HepG2 (cell line): ENCODE results near the gene AARSD1. TPM values are rescaled to one million over a fixed set of nuclear protein-coding genes. Genes with fewer than 3 reads are reported as not detected.

ENCODE experiments used
- CREB1 ChIP-seq, 2 experiments: fragments of 450-650 bp in 1 of 2; IDR thresholded peaks; 2 replicates each; pipeline ENCODE4 v1.6.1; 2016 to 2017; ENCODE audit warnings: control low read depth in 1 of 2, mild to moderate bottlenecking in 1 of 2, missing compliant biosample characterization in 1 of 2, missing genetic modification characterization in 1 of 2
- FOXA3 ChIP-seq: IDR thresholded peaks from 2 replicates; pipeline ENCODE4 v1.6.1; 2016; ENCODE audit warnings: missing genetic modification reagents, missing compliant biosample characterization
- HNF4G ChIP-seq, 2 experiments: sonication (generic) in 1 of 2; formaldehyde crosslinking in 1 of 2; IDR thresholded peaks; 2 replicates each; pipeline versions ENCODE4 v1.4.0 to v1.6.1; 2011 to 2020; ENCODE audit warnings: borderline replicate concordance in 2 of 2, low read depth in 2 of 2, mild to moderate bottlenecking in 2 of 2, low read length in 1 of 2, missing genetic modification reagents in 1 of 2, moderate library complexity in 1 of 2
- KAT2B ChIP-seq: fragments of 150-350 bp; IDR thresholded peaks from 2 replicates; pipeline ENCODE4 v1.6.1; 2014; ENCODE audit warnings: low read depth, low read length, borderline replicate concordance
- MED8 ChIP-seq: sonication (generic); formaldehyde crosslinking; IDR thresholded peaks from 2 replicates; pipeline ENCODE4 v1.8.1; 2023; ENCODE audit warnings: mild to moderate bottlenecking, missing genetic modification reagents; ENCODE audit not compliant: insufficient replicate concordance
- MEIS1 ChIP-seq: sonication (generic); formaldehyde crosslinking; IDR thresholded peaks from 2 replicates; pipeline ENCODE4 v1.9.0; 2021; ENCODE audit warnings: mild to moderate bottlenecking, missing genetic modification reagents, moderate library complexity, borderline replicate concordance
- NCOA2 ChIP-seq: sonication (generic); formaldehyde crosslinking; IDR thresholded peaks from 2 replicates; pipeline ENCODE4 v1.8.0; 2022; ENCODE audit warnings: inconsistent platforms
- NCOA5 ChIP-seq: sonication (generic); formaldehyde crosslinking; IDR thresholded peaks from 2 replicates; pipeline ENCODE4 v1.4.0; 2020; ENCODE audit warnings: missing genetic modification reagents
- NFIC ChIP-seq: IDR thresholded peaks from 2 replicates; pipeline ENCODE4 v1.6.1; 2012; ENCODE audit warnings: mild to moderate bottlenecking, low read length, inconsistent platforms
- PCBP2 ChIP-seq: fragments of 200-400 bp; formaldehyde crosslinking; optimal IDR thresholded peaks from 2 replicates; pipeline ENCODE3; 2018; ENCODE audit warnings: low read length, low read depth; ENCODE audit not compliant: poor library complexity, severe bottlenecking
- POLR2AphosphoS5 ChIP-seq: IDR thresholded peaks from 2 replicates; pipeline ENCODE4 v1.6.1; 2012; ENCODE audit warnings: low read depth, low read length
- ZMYM4 ChIP-seq: sonication (generic); formaldehyde crosslinking; IDR thresholded peaks from 2 replicates; pipeline ENCODE4 v1.8.1; 2023; ENCODE audit warnings: mild to moderate bottlenecking, missing genetic modification reagents
- ZNF230 ChIP-seq: sonication (generic); formaldehyde crosslinking; IDR thresholded peaks from 2 replicates; pipeline ENCODE4 v1.4.0; 2020; ENCODE audit warnings: mild to moderate bottlenecking, missing genetic modification reagents
- ZNF282 ChIP-seq: fragments of 450-650 bp; IDR thresholded peaks from 2 replicates; pipeline ENCODE4 v1.6.1; 2018; ENCODE audit not compliant: partially characterized antibody
- ZNF614 ChIP-seq: IDR thresholded peaks from 2 replicates; pipeline ENCODE4 v1.6.1; 2018; ENCODE audit warnings: missing biosample characterization, missing genetic modification reagents, inconsistent platforms, borderline replicate concordance
- ZNF784 ChIP-seq: sonication (generic); formaldehyde crosslinking; IDR thresholded peaks from 2 replicates; pipeline ENCODE4 v1.5.1; 2020; ENCODE audit warnings: missing genetic modification reagents, mild to moderate bottlenecking, borderline replicate concordance
- ZNF788 ChIP-seq: sonication (generic); formaldehyde crosslinking; IDR thresholded peaks from 2 replicates; pipeline ENCODE4 v1.5.0; 2020; ENCODE audit warnings: mild to moderate bottlenecking, missing genetic modification reagents, borderline replicate concordance
- polyA plus RNA-seq, 8 experiments: library from polyadenylated mRNA; depleted of rRNA in 3 of 8; stranded (reverse) in 7 of 8; unstranded in 1 of 8; fragments of >200 nt; fragmentation: Illumina TruSeq in 4 of 8; extraction: Trizol in 4 of 8; gene quantifications; 2 replicates each; pipeline versions ENCODE4 v1.2.1 to v1.2.3, GENCODE V29; 2011 to 2016; ENCODE audit warnings: low read depth in 4 of 8, missing spikeins in 1 of 8, mixed read lengths in 1 of 8; ENCODE audit not compliant: insufficient read depth in 1 of 8
- total RNA-seq, 5 experiments: library from RNA; depleted of rRNA; stranded (reverse); fragments of >200 nt; fragmentation: Illumina TruSeq; extraction: Trizol; gene quantifications; 2 replicates each; pipeline ENCODE4 v1.2.3, GENCODE V29; 2016; ENCODE audit warnings: low read depth in 1 of 5
- TF ChIP-seq, protein P1 (sequence below): conservative IDR thresholded peaks from 2 replicates; pipeline ENCODE4 v1.6.1; 2018; ENCODE audit warnings: missing genetic modification reagents
- TF ChIP-seq, protein P2 (sequence below): sonication (generic); formaldehyde crosslinking; IDR thresholded peaks from 2 replicates; pipeline ENCODE4 v1.8.0; 2022; ENCODE audit warnings: mild to moderate bottlenecking, missing genetic modification reagents
- TF ChIP-seq, protein P3 (sequence below): sonication (generic); formaldehyde crosslinking; IDR thresholded peaks from 2 replicates; pipeline ENCODE4 v1.4.0; 2020; ENCODE audit warnings: mild to moderate bottlenecking, missing genetic modification reagents
- TF ChIP-seq, protein P4 (sequence below): sonication (generic); formaldehyde crosslinking; IDR thresholded peaks from 2 replicates; pipeline ENCODE4 v1.5.0; 2020; ENCODE audit warnings: mild to moderate bottlenecking, missing genetic modification reagents

AARSD1 gene
- total and polyA plus RNA-seq, 2 of the 13 experiments (the other 11 are each of a cell fraction or from before 2014, with no cell fraction given), result 24.7 to 29.3 TPM

DNA sequence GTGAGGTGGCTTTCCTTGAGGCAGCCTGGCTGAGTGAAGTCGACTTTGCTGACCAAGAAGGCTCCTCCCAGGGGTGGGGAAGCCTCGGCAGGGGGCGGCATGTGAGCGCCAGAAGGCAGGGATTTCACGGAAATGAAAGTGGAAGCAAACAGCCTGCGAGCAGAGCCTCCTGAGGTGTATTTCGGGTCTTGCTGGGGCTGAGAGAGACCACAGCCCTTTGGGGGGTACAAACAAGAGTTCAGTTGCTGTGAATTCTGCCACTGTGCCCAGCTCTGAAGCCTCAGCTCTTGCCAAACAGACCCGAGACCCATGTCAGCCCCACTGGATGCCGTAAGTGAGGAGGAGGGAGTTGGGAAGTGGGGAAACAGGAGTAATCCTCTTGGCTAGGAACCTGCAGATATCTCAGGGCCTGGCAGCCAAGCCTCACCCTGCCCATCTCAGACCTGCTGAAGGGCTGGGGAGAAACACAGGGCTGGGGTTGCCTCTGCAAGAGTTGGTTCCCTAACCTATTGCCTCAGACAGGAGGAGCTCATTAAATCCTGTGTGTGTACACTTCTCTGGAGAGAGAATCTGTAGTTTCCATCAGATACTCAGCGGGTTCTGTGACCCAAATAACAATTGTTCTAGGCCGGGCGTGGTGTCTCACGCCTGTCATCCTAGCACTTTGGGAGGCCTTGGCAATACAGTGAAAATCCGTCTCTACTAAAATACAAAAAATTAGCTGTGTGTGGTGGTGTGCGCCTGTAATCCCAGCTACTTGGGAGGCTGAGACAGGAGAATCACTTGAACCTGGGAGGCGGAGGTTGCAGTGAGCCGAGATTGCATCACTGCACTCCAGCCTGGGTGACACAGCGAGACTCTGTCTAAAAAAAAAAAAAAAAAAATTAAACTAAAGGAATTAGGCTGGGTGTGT lies 42.6 kb upstream of the AARSD1 start, which contains the start of gene IFI35 (continued):
- TF ChIP-seq, protein P1, sequence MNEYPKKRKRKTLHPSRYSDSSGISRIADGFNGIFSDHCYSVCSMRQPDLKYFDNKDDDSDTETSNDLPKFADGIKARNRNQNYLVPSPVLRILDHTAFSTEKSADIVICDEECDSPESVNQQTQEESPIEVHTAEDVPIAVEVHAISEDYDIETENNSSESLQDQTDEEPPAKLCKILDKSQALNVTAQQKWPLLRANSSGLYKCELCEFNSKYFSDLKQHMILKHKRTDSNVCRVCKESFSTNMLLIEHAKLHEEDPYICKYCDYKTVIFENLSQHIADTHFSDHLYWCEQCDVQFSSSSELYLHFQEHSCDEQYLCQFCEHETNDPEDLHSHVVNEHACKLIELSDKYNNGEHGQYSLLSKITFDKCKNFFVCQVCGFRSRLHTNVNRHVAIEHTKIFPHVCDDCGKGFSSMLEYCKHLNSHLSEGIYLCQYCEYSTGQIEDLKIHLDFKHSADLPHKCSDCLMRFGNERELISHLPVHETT (CRISPR knock-in tag), result no peak
- TF ChIP-seq FOXA3 (peak; percentile 44; the same call in 1 of the 2 replicates), PCBP2 (no peak), ZNF788 (CRISPR knock-in tag) (0 out of 2 replicates have a peak, but pooled peaks have one; percentile 25), KAT2B (no peak), MEIS1 (CRISPR knock-in tag) (peak; percentile 32; the same call in 1 of the 2 replicates), ZNF614 (peak; percentile 68; the same call in 1 of the 2 replicates), CREB1 (IDR thresholded peaks at IDR 0.05) (no peak), CREB1 (CRISPR knock-in tag; IDR thresholded peaks at IDR 0.05) (peak; percentile 33; the same call in 1 of the 2 replicates), ZNF282 (no peak), ZMYM4 (0 out of 2 replicates have a peak, but pooled peaks have one; percentile 30), POLR2AphosphoS5 (peak; percentile 74), MED8 (CRISPR knock-in tag) (no peak), NCOA5 (CRISPR knock-in tag) (no peak), NCOA2 (CRISPR knock-in tag) (0 out of 2 replicates have a peak, but pooled peaks have one; percentile 21), ZNF230 (no peak), ZNF784 (CRISPR knock-in tag) (peak; percentile 45; the same call in 1 of the 2 replicates), NFIC (no peak), HNF4G (IDR thresholded peaks at IDR 0.05; ENCODE audit: borderline replicate concordance, low read depth, low read length) (no peak), HNF4G (CRISPR knock-in tag; IDR thresholded peaks at IDR 0.05; ENCODE audit: borderline replicate concordance, low read depth) (no peak)
- TF ChIP-seq, protein P2, sequence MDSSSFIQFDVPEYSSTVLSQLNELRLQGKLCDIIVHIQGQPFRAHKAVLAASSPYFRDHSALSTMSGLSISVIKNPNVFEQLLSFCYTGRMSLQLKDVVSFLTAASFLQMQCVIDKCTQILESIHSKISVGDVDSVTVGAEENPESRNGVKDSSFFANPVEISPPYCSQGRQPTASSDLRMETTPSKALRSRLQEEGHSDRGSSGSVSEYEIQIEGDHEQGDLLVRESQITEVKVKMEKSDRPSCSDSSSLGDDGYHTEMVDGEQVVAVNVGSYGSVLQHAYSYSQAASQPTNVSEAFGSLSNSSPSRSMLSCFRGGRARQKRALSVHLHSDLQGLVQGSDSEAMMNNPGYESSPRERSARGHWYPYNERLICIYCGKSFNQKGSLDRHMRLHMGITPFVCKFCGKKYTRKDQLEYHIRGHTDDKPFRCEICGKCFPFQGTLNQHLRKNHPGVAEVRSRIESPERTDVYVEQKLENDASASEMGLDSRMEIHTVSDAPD (CRISPR knock-in tag), result no peak
- TF ChIP-seq, protein P3, sequence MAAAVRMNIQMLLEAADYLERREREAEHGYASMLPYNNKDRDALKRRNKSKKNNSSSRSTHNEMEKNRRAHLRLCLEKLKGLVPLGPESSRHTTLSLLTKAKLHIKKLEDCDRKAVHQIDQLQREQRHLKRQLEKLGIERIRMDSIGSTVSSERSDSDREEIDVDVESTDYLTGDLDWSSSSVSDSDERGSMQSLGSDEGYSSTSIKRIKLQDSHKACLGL (CRISPR knock-in tag), result peak; percentile 36; the same call in 1 of the 2 replicates
- TF ChIP-seq, protein P4, sequence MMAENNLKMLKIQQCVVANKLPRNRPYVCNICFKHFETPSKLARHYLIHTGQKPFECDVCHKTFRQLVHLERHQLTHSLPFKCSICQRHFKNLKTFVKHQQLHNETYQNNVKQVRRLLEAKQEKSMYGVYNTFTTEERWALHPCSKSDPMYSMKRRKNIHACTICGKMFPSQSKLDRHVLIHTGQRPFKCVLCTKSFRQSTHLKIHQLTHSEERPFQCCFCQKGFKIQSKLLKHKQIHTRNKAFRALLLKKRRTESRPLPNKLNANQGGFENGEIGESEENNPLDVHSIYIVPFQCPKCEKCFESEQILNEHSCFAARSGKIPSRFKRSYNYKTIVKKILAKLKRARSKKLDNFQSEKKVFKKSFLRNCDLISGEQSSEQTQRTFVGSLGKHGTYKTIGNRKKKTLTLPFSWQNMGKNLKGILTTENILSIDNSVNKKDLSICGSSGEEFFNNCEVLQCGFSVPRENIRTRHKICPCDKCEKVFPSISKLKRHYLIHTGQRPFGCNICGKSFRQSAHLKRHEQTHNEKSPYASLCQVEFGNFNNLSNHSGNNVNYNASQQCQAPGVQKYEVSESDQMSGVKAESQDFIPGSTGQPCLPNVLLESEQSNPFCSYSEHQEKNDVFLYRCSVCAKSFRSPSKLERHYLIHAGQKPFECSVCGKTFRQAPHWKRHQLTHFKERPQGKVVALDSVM, result peak; percentile 89
